Aortic smooth muscle cell (primary cell): ENCODE data around the gene SP140. TPM values are rescaled to one million over a fixed set of nuclear protein-coding genes. Genes with fewer than 3 reads are reported as not detected.

Experiments used
- total RNA-seq: library from RNA; depleted of rRNA; stranded (reverse); fragments of >200 nt; gene quantifications from 2 replicates; pipeline ENCODE4 v1.2.3, GENCODE V29; 2014

Gene SP140
- 0.19 and 0.40 TPM in 2 replicates for total RNA-seq

DNA sequence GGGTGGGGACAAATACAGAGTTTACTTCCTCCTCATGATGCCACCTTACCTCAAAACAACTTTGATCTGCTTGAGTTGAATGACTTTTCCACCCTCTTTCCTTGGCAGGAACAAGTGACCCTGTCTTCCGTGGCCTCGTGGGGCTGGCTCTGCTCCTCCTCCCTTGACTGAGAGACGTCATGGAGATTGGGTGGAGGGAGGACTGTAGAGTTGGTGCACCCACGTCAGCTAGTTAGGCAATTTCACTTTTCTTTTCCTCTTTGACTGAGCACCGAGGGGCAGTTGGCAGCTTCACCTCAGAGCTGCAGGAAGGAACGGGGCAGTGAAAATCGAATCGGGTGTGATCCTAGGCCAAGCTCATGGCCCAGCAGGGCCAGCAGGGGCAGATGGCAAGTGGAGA is at the start of gene SP140:
TSS of gene SP140 (plus strand) at position 251 of the 400 bp plus-strand sequence. CDS start at position 360, 109 bp downstream.

DNA sequence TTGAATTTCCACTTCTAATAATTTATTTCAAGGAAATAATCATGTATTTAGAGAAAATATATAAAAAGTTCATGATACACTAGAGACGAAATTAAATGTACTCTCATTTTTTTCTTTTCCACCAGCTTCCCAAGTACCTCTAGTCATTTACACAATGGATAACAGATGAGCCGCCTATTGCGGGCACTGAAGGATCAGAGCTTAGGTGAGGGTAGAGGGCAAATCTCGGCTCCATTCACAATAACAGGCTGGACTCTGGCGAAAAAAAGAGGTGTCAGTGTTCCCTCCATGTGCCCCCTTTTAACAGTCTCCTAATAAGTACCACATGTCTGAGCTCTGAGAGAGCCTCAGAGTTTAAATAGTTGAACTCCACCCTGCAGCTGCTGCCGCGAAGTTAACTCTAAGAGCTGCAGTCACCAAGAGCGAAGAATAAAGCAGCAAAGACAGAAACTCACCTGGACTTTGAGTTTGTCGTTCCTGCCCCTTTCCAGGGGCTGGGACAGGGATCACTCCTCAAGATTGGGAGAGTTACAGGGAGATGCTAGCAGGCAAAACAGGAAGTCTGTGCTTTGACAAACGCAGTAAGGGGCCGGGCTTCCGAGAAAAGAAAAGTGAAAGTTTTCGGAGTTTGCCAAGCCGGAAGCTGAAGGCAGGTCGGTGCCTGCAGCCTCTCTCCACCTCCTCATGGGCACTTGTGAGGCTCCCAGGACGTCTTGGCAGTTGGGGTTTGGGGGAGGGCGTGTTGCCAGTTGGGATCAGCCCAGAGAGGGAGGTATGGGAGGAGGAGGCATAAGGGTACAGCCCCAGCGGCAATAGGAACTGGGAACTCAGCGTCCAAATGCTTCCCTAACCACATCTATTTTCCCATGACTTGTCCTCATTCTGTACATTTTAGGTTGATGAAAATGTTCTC is 5.9 kb upstream of the SP140 start, which contains the start of gene SP110:
TSS of gene SP110 (minus strand) at position 566 of the 913 bp plus-strand sequence. CDS start 3,057 bp downstream, outside the sequence.

DNA sequence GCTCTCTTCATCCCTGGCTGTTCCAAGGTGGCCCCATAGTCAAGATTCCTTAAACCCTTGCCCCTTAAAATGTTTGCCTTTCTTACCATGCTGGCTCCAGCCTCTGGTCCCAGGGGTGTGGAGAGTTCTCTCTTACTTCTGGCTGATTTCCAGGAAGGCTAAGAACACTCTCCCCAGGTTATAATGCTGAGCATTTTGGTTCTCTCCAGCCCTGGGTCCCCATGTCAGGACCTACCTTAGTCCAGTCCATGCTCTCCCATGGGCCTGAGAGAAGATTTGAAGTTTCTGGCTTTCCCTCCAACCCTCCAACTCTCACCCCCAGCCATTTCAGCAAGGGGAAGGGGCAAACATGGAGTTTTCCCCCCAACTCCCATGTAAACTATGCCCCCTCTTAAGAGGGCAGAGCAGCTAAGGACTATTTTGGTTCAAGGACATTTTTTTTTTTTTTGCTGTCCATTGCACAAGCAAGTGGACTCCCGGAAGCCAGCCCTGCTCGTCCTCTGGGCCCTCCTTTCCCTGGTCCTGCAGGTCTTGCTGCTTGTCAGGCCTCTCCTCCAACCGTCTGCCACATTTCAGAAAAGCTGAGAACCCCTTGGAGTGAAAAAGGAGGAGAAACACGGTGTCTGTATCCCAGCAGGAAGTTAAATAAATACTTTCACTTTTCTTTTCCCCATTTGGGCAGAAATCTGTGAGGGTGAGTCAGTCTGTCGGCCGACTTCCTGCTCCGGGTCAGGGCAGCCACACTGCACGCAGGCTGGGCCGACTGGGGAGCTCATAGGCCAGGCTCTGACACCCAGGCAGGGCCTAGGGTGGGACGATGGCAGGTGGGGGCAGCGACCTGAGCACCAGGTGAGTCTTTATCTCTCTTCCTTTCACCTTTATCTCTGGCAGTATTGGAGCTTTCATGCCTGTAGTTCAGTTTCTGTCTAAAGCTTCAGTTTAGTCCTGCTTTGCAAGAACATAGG is 101.2 kb downstream of the SP140 start, which contains the start of gene SP140L:
TSS of gene SP140L (plus strand) at position 741 of the 965 bp plus-strand sequence. CDS start at position 818, 77 bp downstream.

Other genes with a start within 250 kb of the SP140 start
- 3.2 and 6.2 TPM in 2 replicates for gene SLC16A14, start 156.8 kb upstream of the SP140 start, total RNA-seq
- gene SP110, start 5.8 kb upstream of the SP140 start, total RNA-seq, result 7.5 and 15.4 TPM in 2 replicates
- gene SP140L, start 101.5 kb downstream of the SP140 start, total RNA-seq, result 9.3 and 10.3 TPM in 2 replicates
- 153 and 155 TPM in 2 replicates for gene SP100, start 190.5 kb downstream of the SP140 start, total RNA-seq